ENCODE measurements around the gene RBM47.
"Not testable (repeated sequence)": the region's sequence is repeated elsewhere in the genome, so short reads cannot be mapped to it uniquely, and the experiment has no call there.

Gene RBM47

GRCh38 chr4:40562208-40562607 lies 67.5 kb downstream of the RBM47 start:
- DNase-seq (ENCODE audit: low read depth): no peak

- DNase-seq (ENCODE audit: low read depth): not testable (repeated sequence)
Observed at GRCh38 chr4:40561543-40562177, 68.0 kb downstream of the RBM47 start.

- DNase-seq (ENCODE audit: low read depth): no peak
Observed at GRCh38 chr4:40559585-40560465, 69.8 kb downstream of the RBM47 start.

GRCh38 chr4:40557736-40558135 lies 71.9 kb downstream of the RBM47 start:
- DNase-seq (ENCODE audit: low read depth): no peak

GRCh38 chr4:40555176-40555900 lies 74.3 kb downstream of the RBM47 start:
- DNase-seq (ENCODE audit: low read depth): no peak

GRCh38 chr4:40554641-40555040 lies 75.0 kb downstream of the RBM47 start:
- DNase-seq (ENCODE audit: low read depth): not testable (repeated sequence)

GRCh38 chr4:40553995-40554394 lies 75.7 kb downstream of the RBM47 start:
- no peak for DNase-seq (ENCODE audit: low read depth)

- DNase-seq (ENCODE audit: low read depth): no peak
Observed at GRCh38 chr4:40552536-40552935, 77.1 kb downstream of the RBM47 start.

DNA sequence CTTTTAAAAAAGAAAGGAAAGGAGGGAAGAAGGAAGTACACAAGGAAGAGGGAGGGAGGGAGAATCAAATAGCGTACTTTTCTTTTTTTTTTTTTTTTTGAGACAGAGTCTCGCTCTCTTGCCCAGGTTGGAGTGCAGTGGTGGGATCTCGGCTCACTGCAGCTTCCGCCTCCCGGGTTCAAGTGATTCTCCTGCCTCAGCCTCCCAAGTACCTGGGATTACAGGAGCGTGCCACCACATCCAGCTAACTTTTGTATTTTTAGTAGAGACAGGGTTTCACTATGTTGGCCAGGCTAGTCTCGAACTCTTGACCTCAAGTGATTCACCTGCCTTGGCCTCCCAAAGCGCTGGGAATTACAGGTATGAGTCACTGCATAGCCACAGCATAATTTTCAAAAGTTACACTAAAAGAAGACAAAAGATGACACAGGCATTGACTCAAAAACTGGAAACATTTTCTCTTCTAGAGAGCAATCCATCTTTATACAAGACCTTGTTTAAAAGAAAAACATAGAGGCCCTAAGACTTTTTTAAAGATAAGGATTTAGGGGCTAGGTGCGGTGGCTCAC lies 78.0 kb downstream of the RBM47 start:
- not testable (repeated sequence) for DNase-seq (ENCODE audit: low read depth)

GRCh38 chr4:40550948-40551462 lies 78.7 kb downstream of the RBM47 start:
- DNase-seq (ENCODE audit: low read depth): no peak

GRCh38 chr4:40550196-40550595 lies 79.5 kb downstream of the RBM47 start:
- DNase-seq (ENCODE audit: low read depth): no peak

DNA sequence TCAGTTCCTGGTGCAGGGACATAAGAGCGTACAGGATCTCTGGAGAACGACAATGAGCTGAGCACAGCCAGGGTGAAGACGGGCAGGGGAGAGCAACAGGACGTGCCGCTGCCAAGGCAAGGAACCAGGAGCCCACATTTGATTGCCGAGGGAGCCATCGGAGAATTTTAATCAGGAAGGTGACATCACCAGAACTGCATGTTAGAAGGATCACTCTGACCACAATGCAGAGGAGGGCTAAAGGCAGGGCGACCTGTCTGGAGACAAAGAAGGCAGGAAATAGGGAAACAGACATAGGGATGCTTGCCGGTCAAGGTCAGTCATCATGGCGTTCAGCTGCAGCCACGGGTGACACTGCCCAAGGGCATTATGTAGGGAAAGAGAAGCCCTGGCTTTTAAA lies 81.4 kb downstream of the RBM47 start:
- no peak for DNase-seq (ENCODE audit: low read depth)

GRCh38 chr4:40547789-40548132 lies 81.9 kb downstream of the RBM47 start:
- DNase-seq (ENCODE audit: low read depth): no peak

- DNase-seq (ENCODE audit: low read depth): no peak
Observed at GRCh38 chr4:40546969-40547788, 82.5 kb downstream of the RBM47 start.

- DNase-seq (ENCODE audit: low read depth): no peak
Observed at GRCh38 chr4:40546506-40546905, 83.2 kb downstream of the RBM47 start.

- not testable (repeated sequence) for DNase-seq (ENCODE audit: low read depth)
Observed at GRCh38 chr4:40545487-40545886, 84.2 kb downstream of the RBM47 start.

- DNase-seq (ENCODE audit: low read depth): no peak
Observed at GRCh38 chr4:40544221-40544620, 85.4 kb downstream of the RBM47 start.

DNA sequence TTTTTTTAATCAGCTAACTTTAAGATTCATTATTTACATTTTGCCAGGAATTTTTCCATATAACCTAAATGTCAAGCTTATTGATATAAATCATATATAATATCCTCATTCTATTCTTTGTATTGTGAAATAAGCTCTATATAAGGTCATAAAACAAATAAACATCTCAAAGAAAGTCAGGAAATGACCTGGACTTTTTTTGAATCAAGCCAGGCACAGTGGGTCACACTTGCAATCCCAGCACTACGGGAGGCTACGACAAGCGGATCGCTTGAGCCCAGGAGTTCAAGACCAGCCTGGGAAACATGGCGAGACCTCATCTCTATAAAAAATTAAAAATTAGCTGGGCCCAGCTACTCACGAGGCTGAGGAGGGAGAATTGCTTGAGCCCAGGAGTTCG lies 88.9 kb downstream of the RBM47 start:
- no peak for DNase-seq (ENCODE audit: low read depth)

DNA sequence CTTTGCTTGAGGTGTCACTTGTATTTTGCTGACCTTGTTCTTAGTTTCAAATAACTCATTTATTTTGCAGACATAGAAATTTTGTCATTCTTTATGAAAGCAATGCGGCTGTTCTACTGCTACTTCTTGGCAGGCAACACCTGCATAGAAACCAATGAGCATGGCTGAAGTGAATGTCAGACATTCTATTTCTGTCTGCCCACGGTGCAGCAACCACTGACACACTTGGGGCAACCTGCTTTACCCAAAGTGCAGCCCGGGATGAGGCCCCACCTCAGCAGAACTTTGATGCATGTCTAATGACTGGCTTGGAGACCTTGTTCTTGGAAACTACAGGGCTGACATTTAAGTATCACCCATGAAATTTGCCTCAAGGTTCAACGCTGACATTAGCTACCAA lies 93.6 kb downstream of the RBM47 start:
- DNase-seq (ENCODE audit: low read depth): no peak

GRCh38 chr4:40531636-40532023 lies 98.0 kb downstream of the RBM47 start:
- DNase-seq (ENCODE audit: low read depth): no peak

DNA sequence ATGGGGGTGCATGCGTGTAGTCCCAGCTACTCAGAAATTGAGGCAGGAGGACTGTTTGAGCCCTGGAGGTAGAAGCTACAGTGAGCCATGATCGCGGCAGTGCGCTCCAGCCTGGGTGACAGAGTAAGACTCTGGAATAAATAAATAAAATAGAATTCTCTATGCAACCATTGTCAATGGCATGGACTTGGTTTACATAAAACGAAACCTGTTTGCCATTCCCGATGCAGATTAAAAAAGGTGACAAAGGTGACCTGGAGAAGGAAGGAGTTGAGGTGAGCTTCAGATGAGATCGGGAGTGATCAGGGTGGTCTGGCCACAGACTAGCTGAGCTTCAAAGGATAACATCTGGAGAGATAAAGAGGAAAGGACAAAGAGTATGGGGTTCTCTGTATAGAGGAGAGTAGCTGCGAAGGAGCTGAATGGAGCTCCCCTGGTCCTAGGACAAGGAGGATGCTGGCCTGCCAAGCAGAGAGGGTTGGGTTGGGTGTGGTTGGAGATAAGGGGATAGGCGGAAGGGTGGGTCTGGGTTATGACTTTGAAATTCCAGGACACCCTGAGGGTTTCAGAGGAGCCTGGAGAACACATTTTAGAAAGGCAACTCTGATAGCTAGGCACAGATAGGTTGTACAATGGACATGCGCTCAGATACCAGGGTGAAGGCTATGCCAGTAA lies 98.6 kb downstream of the RBM47 start:
- no peak for DNase-seq (ENCODE audit: low read depth)

Data from T follicular helper cell (primary cell).